Activated CD8-positive, alpha-beta T cell treated with anti-CD3 and anti-CD28 coated beads for 36 hours (primary cell): ENCODE data around the gene ATXN7L1. TPM values are rescaled to one million over a fixed set of nuclear protein-coding genes. Genes with fewer than 3 reads are reported as not detected.

Source experiments
- ATAC-seq: fragments of 200-7000 bp; cut with Tn5 transposase; one replicate; pipeline ENCODE4 v1.10.0; 2021; ENCODE audit warnings: mild to moderate bottlenecking, moderate library complexity
- CTCF ChIA-PET: fragments of 350-600 bp; sonication (Branson Sonifier 250); formaldehyde crosslinking; loops from one replicate; lab custom pipeline; 2021; ENCODE audit warnings: antibody characterized with exemption; lab: Charles Lee
- POLR2A ChIA-PET: fragments of 350-600 bp; sonication (Branson Sonifier 250); formaldehyde crosslinking; loops from one replicate; lab custom pipeline; 2021; ENCODE audit warnings: antibody characterized with exemption; lab: Charles Lee
- DNase-seq: peaks from one replicate; pipeline ENCODE4 v3.0.0-alpha.2; 2020
- H3K27ac Mint-ChIP-seq: one replicate; pipeline ENCODE4 v1.8.0; 2021; ENCODE audit warnings: mild to moderate bottlenecking, mixed read lengths
- H3K27me3 Mint-ChIP-seq: one replicate; pipeline ENCODE4 v1.8.0; 2021; ENCODE audit warnings: mixed read lengths
- H3K36me3 Mint-ChIP-seq: one replicate; pipeline ENCODE4 v1.8.0; 2021; ENCODE audit warnings: low read depth, mixed read lengths
- H3K4me1 Mint-ChIP-seq: one replicate; pipeline ENCODE4 v1.8.0; 2021; ENCODE audit warnings: low read depth, mixed read lengths
- H3K4me3 Mint-ChIP-seq: one replicate; pipeline ENCODE4 v1.8.0; 2021; ENCODE audit warnings: mild to moderate bottlenecking, moderate library complexity, mixed read lengths
- H3K9me3 Mint-ChIP-seq: one replicate; pipeline ENCODE4 v1.8.0; 2021; ENCODE audit warnings: mixed read lengths
- CTCF ChIP-seq: fragments of 200-600 bp; IDR thresholded peaks from one replicate; pipeline ENCODE4 v1.8.0; 2022; ENCODE audit warnings: antibody characterized with exemption, mild to moderate bottlenecking
- intact Hi-C: fragments of 100-400 bp; cut with micrococcal nuclease; formaldehyde crosslinking; loops from one replicate; pipeline ENCODE4 v1.10.0; 2022
- total RNA-seq, 2 experiments: library from RNA; stranded (reverse); gene quantifications; one replicate each; pipeline ENCODE4 v1.2.3, GENCODE V29; 2021

ATXN7L1 gene
- total RNA-seq, 2 experiments from 2014 or later = 4.8 to 5.3 TPM

DNA sequence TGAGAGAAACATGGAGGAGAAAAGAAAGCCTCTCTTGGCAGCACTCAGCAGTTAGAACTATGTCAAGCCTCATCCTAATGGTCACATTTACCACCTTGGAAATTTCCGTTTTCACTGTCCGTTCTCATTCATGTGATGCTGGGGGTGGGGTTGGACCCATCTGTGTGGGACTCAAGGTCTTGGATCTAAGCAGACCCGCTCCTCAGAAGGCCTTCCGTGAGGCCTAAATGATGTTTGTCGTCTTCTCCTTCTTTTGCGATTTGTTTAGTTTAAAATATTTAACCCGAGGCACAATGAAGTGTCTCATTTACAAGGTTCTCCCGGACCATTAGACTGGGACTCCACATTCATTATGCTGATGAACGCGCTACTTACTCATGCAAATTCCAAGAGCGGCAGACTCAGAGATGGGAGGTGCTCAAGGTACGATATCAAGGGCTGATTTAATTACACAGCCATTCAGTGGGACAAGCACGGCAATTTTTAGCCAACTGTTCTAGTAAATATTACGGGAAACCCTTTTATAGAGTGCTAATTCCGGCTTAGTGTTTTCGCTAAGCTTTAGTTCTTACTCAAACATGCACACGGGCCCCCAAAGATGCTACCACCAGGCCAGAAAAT lies 186.0 kb downstream of the ATXN7L1 start:
- peak overlapping the region; percentile 95 for H3K27ac Mint-ChIP-seq
- TF ChIP-seq CTCF = no peak
- no peaks in the 10 kb centered on the region for H3K36me3 Mint-ChIP-seq
- intact Hi-C loops = no loop called here
- CTCF ChIA-PET = interaction anchor here (1.2 to 2.0 kb wide), 2 partner anchors 14 to 70 kb away, joined by 5 to 6 read pairs; no protein-coding TSS in a partner anchor
- no peaks in the 10 kb centered on the region for H3K27me3 Mint-ChIP-seq
- ATAC-seq (no peak), DNase-seq (no peak)
- POLR2A ChIA-PET = interaction anchor here (1.7 to 2.2 kb wide), 2 partner anchors 13 to 118 kb away, joined by 6 to 17 read pairs; no protein-coding TSS in a partner anchor
- no peaks in the 10 kb centered on the region for H3K9me3 Mint-ChIP-seq
- peak overlapping the region; percentile 90 for H3K4me3 Mint-ChIP-seq
- H3K4me1 Mint-ChIP-seq = peaks cover 38% of the 10 kb centered on the region

GRCh38 chr7:105689067-105689819 lies 187.2 kb downstream of the ATXN7L1 start:
- DNase-seq (no peak), ATAC-seq (no peak)
- intact Hi-C loops = no loop called here
- H3K27me3 Mint-ChIP-seq = no peaks in the 10 kb centered on the region
- H3K4me3 Mint-ChIP-seq = no peak overlapping the region
- POLR2A ChIA-PET = interaction anchor here (0.6 to 2.0 kb wide), 4 partner anchors 9 to 35 kb away, joined by 3 to 7 read pairs (median 3); no protein-coding TSS in a partner anchor
- H3K27ac Mint-ChIP-seq = peak overlapping the region; percentile 4
- CTCF ChIA-PET = interaction anchor here (0.9 to 2.6 kb wide), 10 partner anchors 9 to 354 kb away, joined by 3 to 11 read pairs (median 4); no protein-coding TSS in a partner anchor
- no peaks in the 10 kb centered on the region for H3K9me3 Mint-ChIP-seq
- no peak for TF ChIP-seq CTCF
- H3K36me3 Mint-ChIP-seq = no peaks in the 10 kb centered on the region
- peaks cover 38% of the 10 kb centered on the region for H3K4me1 Mint-ChIP-seq

DNA sequence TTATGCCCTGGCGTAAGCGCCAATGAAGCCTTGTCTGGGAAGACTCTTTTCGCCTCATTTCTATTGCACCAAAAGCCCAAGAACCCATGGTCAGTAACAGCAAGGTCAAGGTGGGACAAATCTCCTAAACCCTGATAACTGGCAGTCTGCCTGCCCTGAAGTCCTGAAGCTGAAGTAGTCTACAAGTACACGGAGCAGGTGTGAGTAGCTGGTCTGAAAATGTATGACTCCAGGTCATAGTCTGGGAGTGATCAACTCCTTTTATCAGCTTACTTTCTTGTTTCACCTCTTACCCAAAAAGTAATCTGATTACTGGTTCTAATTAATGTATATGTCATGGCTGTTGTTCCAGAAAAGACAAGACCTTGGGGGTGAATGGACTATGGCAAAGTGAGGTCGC lies 187.8 kb downstream of the ATXN7L1 start:
- TF ChIP-seq CTCF = no peak
- H3K27me3 Mint-ChIP-seq = no peaks in the 10 kb centered on the region
- H3K4me3 Mint-ChIP-seq = no peak overlapping the region
- no peaks in the 10 kb centered on the region for H3K9me3 Mint-ChIP-seq
- peak overlapping the region; percentile 4 for H3K27ac Mint-ChIP-seq
- intact Hi-C loops = no loop called here
- ATAC-seq = no peak
- peaks cover 35% of the 10 kb centered on the region for H3K4me1 Mint-ChIP-seq
- ChIA-PET CTCF (interaction anchor here (0.9 to 2.6 kb wide), 10 partner anchors 8 to 355 kb away, joined by 3 to 11 read pairs (median 4); no protein-coding TSS in a partner anchor), POLR2A (interaction anchor here (1.2 to 2.0 kb wide), 3 partner anchors 10 to 14 kb away, joined by 3 to 7 read pairs (median 3); no protein-coding TSS in a partner anchor)
- DNase-seq = no peak
- no peaks in the 10 kb centered on the region for H3K36me3 Mint-ChIP-seq

DNA sequence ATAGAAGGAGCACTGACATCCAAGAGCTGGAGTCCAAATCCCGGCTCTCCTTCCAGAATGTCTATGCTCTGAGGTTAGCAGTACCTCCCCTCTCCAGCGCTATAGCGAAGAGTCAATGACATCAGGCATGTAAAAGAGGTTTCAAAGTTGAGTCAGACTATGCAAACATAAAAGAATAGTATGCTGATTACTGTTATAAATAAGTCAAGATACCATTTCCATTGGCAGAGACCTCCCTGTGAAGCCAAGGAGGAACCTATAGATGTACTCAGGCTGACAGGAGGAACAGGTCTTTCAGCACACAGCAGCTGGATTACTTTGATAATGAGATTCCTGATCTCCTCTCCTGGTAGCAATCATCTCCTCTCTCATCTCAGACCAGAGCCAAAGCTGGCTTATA lies 191.2 kb downstream of the ATXN7L1 start:
- H3K27ac Mint-ChIP-seq = no peak overlapping the region
- H3K36me3 Mint-ChIP-seq = no peaks in the 10 kb centered on the region
- intact Hi-C loops = no loop called here
- ChIA-PET POLR2A (no interaction called here), CTCF (interaction anchor here (2.8 to 3.8 kb wide), 2 partner anchors 11 to 28 kb away, joined by 9 to 16 read pairs; no protein-coding TSS in a partner anchor)
- ATAC-seq (peak; percentile 34), DNase-seq (no peak)
- H3K4me1 Mint-ChIP-seq = peaks cover 9% of the 10 kb centered on the region
- no peak overlapping the region for H3K4me3 Mint-ChIP-seq
- H3K9me3 Mint-ChIP-seq = no peaks in the 10 kb centered on the region
- no peaks in the 10 kb centered on the region for H3K27me3 Mint-ChIP-seq
- no peak for TF ChIP-seq CTCF
